ENCODE measurements around the gene DACH1.
"Not testable (repeated sequence)": the region's sequence is repeated elsewhere in the genome, so short reads cannot be mapped to it uniquely, and the experiment has no call there.

DACH1 gene

GRCh38 chr13:71827241-71827640, 39.8 kb downstream of the DACH1 start:
- DNase-seq = no peak

DNA sequence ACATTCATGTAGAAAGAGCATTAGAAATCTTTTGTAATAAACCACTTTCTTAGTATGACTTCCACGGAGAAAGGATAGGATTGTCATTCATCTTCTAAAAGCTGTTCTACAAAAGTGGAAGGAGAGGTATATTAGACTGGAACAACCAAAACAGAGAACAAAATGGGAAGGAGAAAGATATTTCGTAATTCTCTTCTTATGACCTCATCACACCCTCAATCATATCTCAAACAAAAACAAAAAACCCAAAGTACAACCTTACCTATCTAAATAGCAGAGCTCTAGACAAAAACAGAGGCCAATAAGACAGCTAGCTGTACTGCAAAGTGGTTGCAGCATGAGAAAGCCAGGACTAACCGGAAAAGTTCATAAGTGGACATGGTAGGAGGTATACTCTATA, 46.3 kb downstream of the DACH1 start:
- no peak for DNase-seq

- DNase-seq = no peak
These were observed 49.7 kb downstream of the DACH1 start for GRCh38 chr13:71817335-71817734.

DNA sequence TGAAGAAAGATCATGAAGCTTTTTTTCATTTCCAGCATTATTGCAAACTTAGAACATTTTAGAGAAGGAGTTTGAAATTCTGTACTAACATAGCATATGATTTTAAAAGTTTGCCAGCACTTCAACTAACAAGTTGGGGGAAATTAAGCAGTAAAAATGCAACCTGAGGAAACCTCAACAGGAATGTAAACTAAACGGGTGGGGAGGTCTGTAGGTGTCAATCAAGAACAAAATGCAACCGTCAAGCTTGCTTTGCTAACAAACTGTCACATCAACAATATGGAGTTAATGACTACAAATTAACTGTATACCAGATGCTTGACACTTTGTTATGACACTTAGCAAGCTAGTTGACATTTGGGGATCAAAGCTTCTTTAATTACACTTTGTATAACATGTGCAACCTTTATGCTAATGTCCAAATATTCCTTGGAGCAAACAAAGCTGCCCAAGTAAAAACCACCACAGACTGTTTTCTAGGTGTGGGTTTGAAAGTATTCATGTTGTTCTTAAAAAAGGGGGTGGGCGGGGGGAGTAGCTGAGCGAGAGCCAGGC, 52.1 kb downstream of the DACH1 start:
- no peak for DNase-seq

DNA sequence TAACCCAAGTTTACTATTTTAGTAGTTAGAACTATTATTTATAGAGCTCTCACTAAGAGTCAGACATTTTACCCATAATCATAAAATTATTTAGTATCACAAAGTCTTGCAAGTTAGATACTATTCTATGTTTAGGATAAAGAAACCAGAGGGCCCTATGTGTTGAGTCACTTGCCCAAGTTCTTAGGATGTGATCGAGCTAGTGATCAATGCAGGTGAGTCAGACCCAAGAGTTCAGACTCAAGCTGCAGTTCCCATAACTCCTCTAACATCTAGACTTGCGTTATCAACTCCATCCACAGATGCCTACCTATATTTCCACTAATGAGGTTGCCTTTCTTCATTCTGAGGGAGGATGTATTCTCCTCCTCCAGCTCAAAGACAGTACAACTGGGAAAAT, 53.8 kb downstream of the DACH1 start:
- no peak for DNase-seq

DNA sequence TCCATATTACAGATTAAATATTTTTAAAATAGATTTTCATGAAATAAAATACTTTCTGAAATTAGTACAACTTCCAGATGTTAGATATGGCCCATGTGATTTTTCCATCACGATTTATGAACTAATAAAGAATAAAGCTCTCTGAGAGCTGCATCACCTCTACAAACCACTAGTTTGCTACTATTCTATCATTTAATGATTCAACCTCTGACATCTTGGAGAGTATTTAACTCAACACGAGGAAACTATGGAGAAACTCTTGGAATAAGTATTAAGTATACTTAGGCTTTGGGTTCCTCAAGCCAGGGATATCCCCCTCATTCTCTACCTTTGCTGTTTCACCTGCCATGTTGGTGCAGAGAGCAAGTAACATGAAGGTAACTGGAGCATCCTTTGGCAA, 55.7 kb downstream of the DACH1 start:
- DNase-seq = no peak

DNA sequence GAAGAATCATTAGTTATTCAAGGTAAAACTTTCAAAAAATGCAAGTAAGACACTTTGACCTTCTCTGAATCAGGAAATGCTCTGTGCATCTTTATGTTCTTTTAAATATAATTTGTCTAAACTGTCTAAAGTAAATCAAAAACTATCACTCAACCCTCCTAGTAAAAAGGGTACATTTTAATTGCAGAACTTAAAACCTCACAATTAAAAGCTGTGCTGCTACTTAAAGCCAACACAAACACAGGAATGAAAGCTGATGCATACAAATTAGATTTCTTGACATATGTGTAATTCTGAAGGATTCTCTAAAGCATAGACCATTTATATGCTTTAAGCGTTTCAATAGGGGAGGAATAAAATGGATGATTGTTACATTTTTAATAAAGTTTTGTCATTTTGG, 58.3 kb downstream of the DACH1 start:
- no peak for DNase-seq

- no peak for DNase-seq
These were observed 60.1 kb downstream of the DACH1 start for GRCh38 chr13:71806886-71807285.

DNA sequence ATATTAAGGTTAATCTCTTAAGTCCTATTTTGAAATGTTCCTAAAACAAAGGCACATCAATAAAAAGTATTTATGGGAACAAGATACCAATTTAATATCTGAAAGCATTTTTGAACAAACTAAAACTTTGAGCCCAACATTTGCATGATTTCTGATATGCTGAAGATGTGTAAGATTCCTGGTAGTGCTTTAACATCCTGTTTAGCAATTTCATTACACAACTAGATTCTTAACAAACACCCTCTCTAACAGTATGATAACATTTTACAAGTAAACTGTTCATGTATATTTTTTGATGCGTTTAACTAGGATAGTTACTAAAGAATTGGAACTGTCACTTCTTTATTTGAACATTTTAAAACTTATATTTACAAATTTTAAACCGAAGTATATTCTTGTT, 63.9 kb downstream of the DACH1 start:
- no peak for DNase-seq

DNA sequence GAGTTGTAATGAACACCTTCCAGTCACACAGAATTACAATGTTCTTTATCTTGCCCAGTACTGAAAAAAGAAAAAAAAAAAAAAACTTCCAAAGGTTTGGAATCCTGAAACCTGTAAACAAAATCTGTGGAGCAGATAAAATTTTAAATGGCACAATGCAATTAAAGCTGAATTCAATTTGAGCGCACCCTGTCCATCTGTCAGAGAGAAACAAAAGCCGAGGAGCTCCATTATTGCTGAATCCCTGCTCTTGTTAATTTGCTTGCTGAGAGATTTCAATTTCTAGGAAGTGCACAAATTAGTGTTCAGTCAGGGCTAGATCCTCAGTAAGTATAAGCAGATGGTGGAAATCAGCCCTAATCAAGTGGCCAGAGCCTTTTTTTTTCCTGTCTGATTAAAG, 65.2 kb downstream of the DACH1 start:
- DNase-seq = no peak

DNA sequence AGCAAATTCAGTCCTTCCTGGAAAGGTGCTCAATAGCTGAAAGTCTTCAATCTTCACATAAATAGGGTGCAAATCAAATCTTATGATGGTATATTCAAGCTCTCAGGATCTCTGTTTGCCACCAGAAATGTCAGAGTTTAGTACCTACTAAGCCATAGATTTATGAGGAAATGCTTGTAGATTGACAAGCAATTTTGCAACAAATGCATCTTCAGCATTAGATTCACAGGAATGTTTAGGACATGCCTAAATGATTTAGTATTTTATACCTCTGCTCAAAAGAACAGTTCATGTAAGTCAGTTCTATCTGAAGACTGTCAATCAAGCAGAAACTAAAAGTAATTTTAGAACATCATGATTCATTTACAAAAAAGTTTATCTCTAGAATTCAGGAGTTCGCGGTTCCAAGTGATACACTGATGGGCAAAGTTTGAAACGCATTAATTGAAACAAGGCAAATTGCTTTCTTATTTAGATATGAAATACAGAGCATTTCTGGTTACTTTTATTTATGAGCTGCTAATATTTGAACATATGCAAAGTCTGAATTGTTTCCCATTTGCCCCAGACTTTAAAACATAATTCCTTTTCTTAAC, 65.7 kb downstream of the DACH1 start:
- DNase-seq = no peak

DNA sequence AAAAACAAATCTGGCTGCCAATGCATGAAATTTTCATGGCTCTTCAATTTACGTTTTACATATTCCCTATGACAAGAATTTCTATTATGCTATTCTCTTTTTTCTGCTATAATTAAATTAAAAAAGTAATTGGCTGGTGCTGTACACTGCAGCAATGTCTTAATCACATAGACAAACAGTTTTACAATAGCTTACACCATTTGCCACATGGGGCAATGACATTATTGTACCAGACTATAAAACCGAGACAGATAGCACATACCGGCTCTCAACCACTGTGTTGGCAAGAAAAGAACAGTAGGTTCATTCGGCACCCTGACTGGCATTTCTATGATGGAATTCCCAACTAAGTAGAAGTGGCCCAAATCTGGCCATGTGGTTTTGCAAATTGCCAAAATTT, 67.7 kb downstream of the DACH1 start:
- DNase-seq = no peak

DNA sequence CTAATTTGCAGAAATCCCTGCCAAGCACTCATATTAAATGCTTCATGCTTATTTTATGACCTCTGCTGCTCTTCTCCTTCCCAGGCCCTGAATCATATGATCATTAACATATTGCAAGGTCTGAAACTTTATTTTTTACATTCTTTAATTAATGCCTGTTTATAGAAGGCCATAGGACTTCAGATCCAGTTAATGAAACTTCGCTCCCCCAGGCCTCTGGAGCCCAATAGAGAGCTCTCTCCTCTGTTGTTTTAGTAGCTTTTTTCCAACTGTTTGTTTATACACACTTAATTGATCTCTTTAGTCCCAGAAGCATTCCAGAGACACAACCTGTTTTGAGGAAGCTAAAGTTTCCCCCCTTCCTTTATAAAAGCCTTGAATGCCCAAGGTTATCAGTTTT, 68.3 kb downstream of the DACH1 start:
- no peak for DNase-seq

DNA sequence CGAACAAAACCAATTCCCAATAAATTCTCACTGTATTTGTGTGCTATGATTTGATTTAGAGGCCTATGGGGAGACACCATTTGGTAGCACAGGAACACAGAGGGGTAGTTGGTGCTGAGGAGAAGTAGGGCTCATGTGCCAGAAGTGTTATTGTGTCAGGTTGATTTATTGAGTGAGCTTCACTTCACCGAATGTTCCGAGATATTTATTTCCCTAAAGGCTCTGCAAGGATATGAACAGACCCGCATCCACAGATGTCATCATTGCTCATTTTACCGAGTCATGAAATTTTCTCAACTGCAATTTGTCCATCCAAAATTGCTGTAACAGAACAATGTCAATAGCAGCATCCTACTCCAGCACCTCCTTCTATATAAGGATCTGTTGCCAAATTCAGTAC, 69.5 kb downstream of the DACH1 start:
- DNase-seq = no peak

DNA sequence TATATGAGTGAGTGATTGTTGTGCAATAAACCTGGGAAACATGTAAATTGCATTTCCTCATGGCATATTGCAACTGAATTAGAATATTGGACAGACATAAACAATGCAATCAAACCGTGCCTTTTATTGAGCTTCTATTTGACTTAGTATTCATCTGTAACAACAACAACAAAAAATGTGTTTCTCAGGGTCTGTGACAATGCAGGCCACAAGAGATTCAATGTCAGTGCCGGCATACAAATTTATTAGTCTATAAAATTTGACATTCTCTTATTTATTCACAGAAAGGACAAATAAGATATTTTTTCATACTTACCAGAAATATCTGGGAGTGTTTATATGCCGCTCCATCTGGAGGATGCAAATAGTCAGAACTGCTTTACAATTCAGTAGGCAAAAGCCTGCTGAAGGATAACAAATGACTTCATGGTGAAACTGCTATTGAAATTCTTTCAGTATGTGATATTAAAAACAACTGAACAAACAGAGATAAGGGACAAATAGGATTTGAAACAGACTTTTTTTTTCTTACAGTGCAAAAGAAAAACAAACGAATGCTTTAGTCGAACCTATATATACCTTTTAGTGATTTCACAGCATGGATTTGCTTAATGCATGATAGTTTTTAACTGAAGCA, 77.2 kb downstream of the DACH1 start:
- DNase-seq = no peak

DNA sequence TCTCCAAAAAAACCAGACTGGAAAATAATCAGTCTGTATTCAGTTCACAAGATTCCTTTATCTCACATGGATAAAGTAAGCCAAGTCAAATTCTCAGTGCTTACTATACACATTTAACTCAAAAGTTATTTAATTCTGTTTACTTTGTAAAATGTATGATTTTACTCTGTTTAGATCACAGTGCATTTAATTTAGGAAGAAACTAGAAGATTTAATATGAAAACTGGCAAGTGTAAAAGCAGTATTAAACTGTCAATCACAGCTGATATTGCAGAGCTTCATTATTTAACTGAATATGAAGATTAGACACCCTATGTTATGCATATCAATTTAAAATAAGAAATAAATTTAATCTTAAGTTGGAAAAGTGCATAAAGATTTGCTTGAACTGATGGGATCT, 78.0 kb downstream of the DACH1 start:
- no peak for DNase-seq

DNA sequence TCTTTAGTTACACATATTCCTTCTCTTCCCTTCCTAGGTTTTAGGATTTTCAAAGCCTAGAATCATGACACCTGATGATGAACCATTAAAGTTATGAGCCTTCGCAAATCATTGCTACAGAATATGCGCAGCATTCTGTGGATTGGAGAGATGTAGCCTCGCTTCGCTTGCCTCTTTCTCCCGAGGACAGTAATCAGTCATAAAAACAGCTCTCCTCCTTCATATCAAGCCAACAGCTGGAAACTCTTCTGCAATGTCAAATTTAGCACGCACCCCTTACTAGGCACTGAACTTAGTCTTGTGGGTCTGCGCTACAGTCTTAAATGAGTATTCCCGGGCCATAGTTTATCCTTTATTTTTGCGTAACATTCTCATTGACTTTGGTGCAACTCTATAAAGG, 79.6 kb downstream of the DACH1 start:
- DNase-seq = no peak

- no peak for DNase-seq
These were observed 80.1 kb downstream of the DACH1 start for GRCh38 chr13:71786875-71787274.

- DNase-seq = no peak
These were observed 81.6 kb downstream of the DACH1 start for GRCh38 chr13:71785361-71785760.

DNA sequence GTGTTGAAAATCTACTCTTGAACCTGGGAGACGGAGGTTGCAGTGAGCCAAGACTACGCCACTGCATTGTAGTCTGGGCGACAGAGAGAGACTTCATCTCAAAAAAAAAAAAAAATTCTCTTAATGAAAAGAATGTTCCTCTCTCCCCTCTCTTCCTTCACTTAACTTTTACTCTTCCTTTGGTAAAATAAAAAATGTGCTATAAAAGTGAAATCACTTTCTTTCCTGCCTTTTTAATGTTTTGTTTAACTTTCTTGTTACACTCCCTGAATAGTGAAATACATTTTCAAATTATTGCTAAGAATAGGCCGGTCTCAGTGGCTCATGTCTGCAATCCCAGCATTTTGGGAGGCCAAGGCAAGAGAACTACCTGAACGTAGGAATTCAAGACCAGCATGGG, 86.5 kb downstream of the DACH1 start:
- DNase-seq = no peak

GRCh38 chr13:71778998-71779397, 88.0 kb downstream of the DACH1 start:
- not testable (repeated sequence) for DNase-seq

GRCh38 chr13:71775966-71776365, 91.0 kb downstream of the DACH1 start:
- DNase-seq = no peak

DNA sequence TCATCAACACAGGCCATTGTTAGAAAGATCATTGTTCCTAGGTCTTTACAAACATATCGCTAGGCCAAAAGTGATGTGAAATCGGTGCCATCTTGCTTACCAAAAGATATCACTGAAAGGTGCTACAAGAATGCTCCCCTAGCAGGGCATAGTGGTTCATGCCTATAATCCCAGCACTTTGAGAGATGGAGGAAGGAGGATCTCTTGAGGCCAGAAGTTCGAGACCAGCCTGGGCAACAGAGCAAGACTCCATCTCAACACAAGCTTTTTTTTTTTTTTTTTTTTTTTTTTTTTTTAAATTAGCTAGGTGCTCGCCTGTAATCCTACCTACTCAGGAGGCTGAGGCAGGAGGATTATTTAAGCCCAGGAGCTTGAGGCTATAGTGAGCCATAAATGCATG, 92.1 kb downstream of the DACH1 start:
- DNase-seq = no peak

DNA sequence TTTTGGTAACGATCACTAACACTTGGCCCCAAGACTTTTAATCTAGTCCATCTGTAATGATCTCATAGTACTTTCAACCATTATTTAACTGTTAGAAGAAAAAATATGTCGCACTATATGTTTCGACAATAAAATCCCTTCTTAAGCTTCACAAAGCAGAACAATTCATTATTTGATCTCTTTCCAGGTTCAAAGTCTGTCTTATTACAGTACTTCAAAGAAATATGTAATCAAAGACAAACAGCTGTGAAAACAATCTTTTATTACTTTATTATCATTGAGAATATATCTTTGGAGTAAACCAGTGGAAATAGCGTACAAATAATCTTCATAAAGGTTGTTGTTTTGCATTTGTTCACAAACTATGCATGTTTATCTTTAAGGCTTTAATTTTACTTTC, 93.5 kb downstream of the DACH1 start:
- DNase-seq = no peak

DNA sequence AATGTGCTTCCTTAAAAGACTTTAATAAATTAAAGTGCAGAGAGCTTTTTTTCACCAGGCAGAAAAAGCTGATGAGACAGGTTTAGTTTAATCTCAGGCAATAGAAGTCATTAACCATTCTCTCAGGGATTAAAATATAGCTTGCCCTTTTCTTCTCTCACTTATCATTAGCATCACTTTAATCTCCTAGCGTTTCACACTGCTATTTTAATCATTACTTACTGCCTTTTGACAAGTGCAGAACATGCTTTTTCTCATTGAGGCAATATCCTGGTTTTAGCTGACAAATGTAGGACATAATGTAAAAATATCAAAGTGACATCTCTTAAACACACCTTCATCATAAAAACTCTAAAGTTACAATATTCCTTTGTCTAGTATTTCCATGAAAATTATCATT, 94.6 kb downstream of the DACH1 start:
- DNase-seq = no peak

Data from CD4-positive, alpha-beta T cell treated with Interleukin-4 for 4 hours (primary cell).